NCI-H2081 (cell line): ENCODE data around the gene CHML.

ENCODE experiments used
- DNase-seq, 2 experiments: peaks; one replicate each; lab custom pipeline; 2025; lab: John Stamatoyannopoulos, UW

CHML gene

GRCh38 chr1:241645199-241645598 is 5.0 kb upstream of the CHML start:
- no peak for DNase-seq

GRCh38 chr1:241644259-241644658 is 4.1 kb upstream of the CHML start:
- no peak for DNase-seq

- no peak for DNase-seq
Observed at GRCh38 chr1:241642593-241642944, 2.4 kb upstream of the CHML start.

- DNase-seq = no peak
Observed at GRCh38 chr1:241641773-241642592, 1.8 kb upstream of the CHML start.

GRCh38 chr1:241640867-241641622 is 876 bp upstream of the CHML start:
- DNase-seq = no peak

GRCh38 chr1:241639623-241640148 is 483 bp downstream of the CHML start:
- peak; percentile 26 to 78 for DNase-seq

- no peak for DNase-seq
Observed at GRCh38 chr1:241638909-241639622, 1.1 kb downstream of the CHML start.

GRCh38 chr1:241638099-241638682 is 2.0 kb downstream of the CHML start:
- DNase-seq = no peak

- DNase-seq = no peak
Observed at GRCh38 chr1:241637604-241638003, 2.6 kb downstream of the CHML start.

- DNase-seq = no peak
Observed at GRCh38 chr1:241637046-241637590, 3.1 kb downstream of the CHML start.

GRCh38 chr1:241636291-241636690 is 3.9 kb downstream of the CHML start:
- DNase-seq = no peak

- no peak for DNase-seq
Observed at GRCh38 chr1:241635556-241636152, 4.5 kb downstream of the CHML start.

GRCh38 chr1:241632987-241633386 is 7.2 kb downstream of the CHML start:
- DNase-seq = no peak

GRCh38 chr1:241631674-241632073 is 8.5 kb downstream of the CHML start:
- no peak for DNase-seq

GRCh38 chr1:241630899-241631298 is 9.3 kb downstream of the CHML start:
- no peak for DNase-seq

- DNase-seq = no peak
Observed at GRCh38 chr1:241630476-241630875, 9.7 kb downstream of the CHML start.

GRCh38 chr1:241630005-241630404 is 10.2 kb downstream of the CHML start:
- no peak for DNase-seq

GRCh38 chr1:241627453-241628259 is 12.5 kb downstream of the CHML start:
- DNase-seq = peak; percentile 42 to 57

- DNase-seq = no peak
Observed at GRCh38 chr1:241624935-241625334, 15.2 kb downstream of the CHML start.

- DNase-seq = no peak
Observed at GRCh38 chr1:241622669-241623068, 17.5 kb downstream of the CHML start.

GRCh38 chr1:241617426-241617825 is 22.7 kb downstream of the CHML start:
- no peak for DNase-seq
